ENCODE measurements around the gene PRKCH. TPM values are rescaled to one million over a fixed set of nuclear protein-coding genes. Genes with fewer than 3 reads are reported as not detected.

PRKCH gene
- total RNA-seq, 1 donor from 2014 or later, result 0.30 TPM

GRCh38 chr14:61589691-61590581, 268.6 kb downstream of the PRKCH start:
- Mint-ChIP-seq H3K27me3 (ENCODE audit: low read depth) (no peaks in the 10 kb centered on the region), H3K4me3 (no peak overlapping the region), H3K9me3 (no peaks in the 10 kb centered on the region), H3K4me1 (no peaks in the 10 kb centered on the region), H3K36me3 (ENCODE audit: low read depth) (no peaks in the 10 kb centered on the region), H3K27ac (ENCODE audit: unreplicated experiment) (no peak overlapping the region)
- DNase-seq (ENCODE audit: low read depth, low spot score), result no peak
- TF ChIP-seq CTCF (conservative IDR thresholded peaks at IDR 0.05), result no peak

- H3K27me3 Mint-ChIP-seq (ENCODE audit: low read depth), result no peaks in the 10 kb centered on the region
- no peak overlapping the region for H3K27ac Mint-ChIP-seq (ENCODE audit: unreplicated experiment)
- H3K36me3 Mint-ChIP-seq (ENCODE audit: low read depth), result no peaks in the 10 kb centered on the region
- H3K4me3 Mint-ChIP-seq, result no peak overlapping the region
- TF ChIP-seq CTCF (conservative IDR thresholded peaks at IDR 0.05), result no peak
- DNase-seq (ENCODE audit: low read depth, low spot score), result no peak
- H3K9me3 Mint-ChIP-seq, result no peaks in the 10 kb centered on the region
- H3K4me1 Mint-ChIP-seq, result peaks cover 4% of the 10 kb centered on the region
Measured at GRCh38 chr14:61591862-61592261, 270.5 kb downstream of the PRKCH start.

GRCh38 chr14:61593330-61593729, 272.0 kb downstream of the PRKCH start:
- TF ChIP-seq CTCF (conservative IDR thresholded peaks at IDR 0.05), result no peak

GRCh38 chr14:61596990-61597389, 275.6 kb downstream of the PRKCH start:
- no peak for TF ChIP-seq CTCF (conservative IDR thresholded peaks at IDR 0.05)
- H3K27ac Mint-ChIP-seq (ENCODE audit: unreplicated experiment), result no peak overlapping the region
- no peak for DNase-seq (ENCODE audit: low read depth, low spot score)
- H3K9me3 Mint-ChIP-seq, result no peaks in the 10 kb centered on the region
- no peak overlapping the region for H3K4me3 Mint-ChIP-seq
- H3K27me3 Mint-ChIP-seq (ENCODE audit: low read depth), result no peaks in the 10 kb centered on the region
- H3K4me1 Mint-ChIP-seq, result peaks cover 26% of the 10 kb centered on the region
- H3K36me3 Mint-ChIP-seq (ENCODE audit: low read depth), result no peaks in the 10 kb centered on the region

More at GRCh38 chr14:61593330-61593729, 272.0 kb downstream of the PRKCH start:
- Mint-ChIP-seq H3K27ac (ENCODE audit: unreplicated experiment) (no peak overlapping the region), H3K36me3 (ENCODE audit: low read depth) (no peaks in the 10 kb centered on the region), H3K4me3 (no peak overlapping the region), H3K4me1 (peaks cover 13% of the 10 kb centered on the region), H3K9me3 (no peaks in the 10 kb centered on the region), H3K27me3 (ENCODE audit: low read depth) (no peaks in the 10 kb centered on the region)
- DNase-seq (ENCODE audit: low read depth, low spot score), result no peak

- Mint-ChIP-seq H3K36me3 (ENCODE audit: low read depth) (no peaks in the 10 kb centered on the region), H3K27ac (ENCODE audit: unreplicated experiment) (no peak overlapping the region), H3K4me1 (peaks cover 38% of the 10 kb centered on the region), H3K4me3 (no peak overlapping the region), H3K9me3 (no peaks in the 10 kb centered on the region), H3K27me3 (ENCODE audit: low read depth) (no peaks in the 10 kb centered on the region)
- TF ChIP-seq CTCF (conservative IDR thresholded peaks at IDR 0.05), result no peak
- DNase-seq (ENCODE audit: low read depth, low spot score), result no peak
Measured at GRCh38 chr14:61598980-61599379, 277.6 kb downstream of the PRKCH start.
